OCI-LY1 (cell line): ENCODE data around the gene PLEKHG4.

Experiments
- H2AFZ ChIP-seq: fragments of 200-600 bp; sonication (generic), shearing (Covaris generic); 2 replicates; pipeline ENCODE4 v1.6.0; 2014; ENCODE audit warnings: antibody characterized with exemption, mild to moderate bottlenecking, low read length
- H3F3A ChIP-seq: fragments of 200-600 bp; sonication (generic), shearing (Covaris generic); 2 replicates; pipeline ENCODE4 v1.6.0; 2014; ENCODE audit warnings: mild to moderate bottlenecking, antibody characterized with exemption, low read length, moderate library complexity; ENCODE audit not compliant: insufficient read depth
- H3K27ac ChIP-seq: fragments of 200-600 bp; sonication (generic); 2 replicates; pipeline ENCODE4 v1.5.1; 2014; ENCODE audit warnings: low read length, mixed run types, mild to moderate bottlenecking, low read depth; ENCODE audit not compliant: poor library complexity, severe bottlenecking
- H3K27me3 ChIP-seq: fragments of 200-600 bp; sonication (generic); 2 replicates; pipeline ENCODE4 v1.6.0; 2014; ENCODE audit warnings: antibody characterized with exemption, mild to moderate bottlenecking, low read length, moderate library complexity; ENCODE audit not compliant: insufficient read depth
- H3K36me3 ChIP-seq: fragments of 200-600 bp; sonication (generic); 2 replicates; pipeline ENCODE4 v1.6.1; 2014; ENCODE audit warnings: mild to moderate bottlenecking, antibody characterized with exemption, low read length, moderate library complexity, mixed read lengths; ENCODE audit not compliant: insufficient read depth
- H3K4me1 ChIP-seq: fragments of 200-600 bp; sonication (generic); 2 replicates; pipeline ENCODE4 v1.5.1; 2014; ENCODE audit warnings: mild to moderate bottlenecking, low read length, moderate library complexity; ENCODE audit not compliant: insufficient read depth, severe bottlenecking
- H3K4me2 ChIP-seq: fragments of 200-600 bp; sonication (generic), shearing (Covaris generic); 2 replicates; pipeline ENCODE4 v1.6.1; 2014; ENCODE audit warnings: low read length
- H3K4me3 ChIP-seq: fragments of 200-600 bp; sonication (generic); 2 replicates; pipeline ENCODE4 v1.5.1; 2014; ENCODE audit warnings: low read length, low read depth, mild to moderate bottlenecking, mixed read lengths; ENCODE audit not compliant: poor library complexity, severe bottlenecking
- H3K79me2 ChIP-seq: fragments of 200-600 bp; shearing (Covaris generic); 2 replicates; pipeline ENCODE4 v1.6.1; 2016; ENCODE audit warnings: mixed run types, low read length, mixed read lengths; ENCODE audit not compliant: insufficient read depth
- H3K9ac ChIP-seq: fragments of 200-600 bp; sonication (generic), shearing (Covaris generic); 2 replicates; pipeline ENCODE4 v1.6.1; 2014; ENCODE audit warnings: mild to moderate bottlenecking, low read length, mixed read lengths
- H3K9me2 ChIP-seq: fragments of 200-600 bp; sonication (generic), shearing (Covaris generic); 2 replicates; pipeline ENCODE4 v1.6.1; 2014; ENCODE audit warnings: low read depth, mild to moderate bottlenecking, low read length, mixed read lengths
- H3K9me3 ChIP-seq: fragments of 200-600 bp; shearing (Covaris generic); 2 replicates; pipeline ENCODE4 v1.6.1; 2014; ENCODE audit warnings: low read length, mixed read lengths
- H4K20me1 ChIP-seq: fragments of 200-600 bp; sonication (generic), shearing (Covaris generic); 2 replicates; pipeline ENCODE4 v1.6.0; 2016; ENCODE audit warnings: mild to moderate bottlenecking, low read length; ENCODE audit not compliant: insufficient read depth
- EZH2 ChIP-seq: fragments of 200-600 bp; sonication (generic), shearing (Covaris generic); IDR thresholded peaks from 2 replicates; pipeline ENCODE4 v1.8.0; 2017; ENCODE audit warnings: borderline replicate concordance, mixed run types, mild to moderate bottlenecking, antibody characterized with exemption, low read length, moderate library complexity, mixed read lengths
- TF ChIP-seq, protein P1 (sequence below): fragments of 200-600 bp; sonication (generic), shearing (Covaris generic); IDR thresholded peaks from 2 replicates; pipeline ENCODE4 v1.5.1; 2017; ENCODE audit warnings: mild to moderate bottlenecking, antibody characterized with exemption, low read length, moderate library complexity, mixed read lengths

PLEKHG4 gene

DNA sequence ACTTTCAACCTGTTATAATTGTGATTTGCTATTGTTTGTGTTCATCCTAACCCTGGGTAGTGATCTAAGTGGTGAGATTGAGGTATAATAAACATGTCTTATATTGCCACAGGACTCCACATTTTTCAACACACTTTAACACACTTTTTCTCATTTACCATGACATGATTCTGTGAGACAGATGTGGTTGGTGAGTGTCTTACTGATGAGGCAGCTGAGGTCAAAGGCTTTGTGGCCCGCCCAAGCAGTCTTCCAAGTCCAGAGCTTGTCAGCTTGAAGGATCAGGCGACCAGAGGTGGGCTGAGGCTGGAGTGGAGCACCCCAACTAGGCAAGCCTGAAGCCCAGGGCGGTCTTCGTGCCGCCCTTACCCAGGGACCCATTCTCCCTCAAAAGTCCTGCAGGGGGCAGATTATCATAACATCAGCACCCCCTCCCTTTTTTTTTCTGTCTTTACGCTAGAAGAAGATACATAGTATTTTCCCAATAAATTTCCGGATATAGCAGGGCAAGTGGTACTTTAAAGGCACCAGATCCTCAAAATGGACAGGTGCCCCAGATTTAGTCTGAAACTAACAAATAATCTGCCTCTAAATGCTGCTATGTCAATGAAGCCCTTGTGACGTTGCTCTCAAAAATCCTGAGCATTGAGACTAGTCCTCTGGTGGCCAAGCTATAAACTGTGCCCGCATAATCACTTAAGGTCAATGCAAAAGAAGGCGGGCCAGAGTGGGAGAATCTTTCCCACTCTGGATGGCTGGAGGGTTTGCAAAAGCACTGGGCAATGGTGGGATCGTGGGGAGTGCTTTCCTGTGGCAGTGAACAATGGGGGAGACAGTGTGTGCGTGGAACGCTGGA is 26.1 kb downstream of the PLEKHG4 start:
- H3K4me2 ChIP-seq: no peak overlapping the region
- H3K9me2 ChIP-seq: no peaks in the 10 kb centered on the region
- no peaks in the 10 kb centered on the region for H4K20me1 ChIP-seq
- peaks cover 14% of the 10 kb centered on the region; the same call in 1 of the 2 replicates for H3K27me3 ChIP-seq
- H3K27ac ChIP-seq: no peak overlapping the region
- no peak overlapping the region for H3K9ac ChIP-seq
- H3K9me3 ChIP-seq: no peaks in the 10 kb centered on the region
- no peak for TF ChIP-seq EZH2
- TF ChIP-seq, protein P1, sequence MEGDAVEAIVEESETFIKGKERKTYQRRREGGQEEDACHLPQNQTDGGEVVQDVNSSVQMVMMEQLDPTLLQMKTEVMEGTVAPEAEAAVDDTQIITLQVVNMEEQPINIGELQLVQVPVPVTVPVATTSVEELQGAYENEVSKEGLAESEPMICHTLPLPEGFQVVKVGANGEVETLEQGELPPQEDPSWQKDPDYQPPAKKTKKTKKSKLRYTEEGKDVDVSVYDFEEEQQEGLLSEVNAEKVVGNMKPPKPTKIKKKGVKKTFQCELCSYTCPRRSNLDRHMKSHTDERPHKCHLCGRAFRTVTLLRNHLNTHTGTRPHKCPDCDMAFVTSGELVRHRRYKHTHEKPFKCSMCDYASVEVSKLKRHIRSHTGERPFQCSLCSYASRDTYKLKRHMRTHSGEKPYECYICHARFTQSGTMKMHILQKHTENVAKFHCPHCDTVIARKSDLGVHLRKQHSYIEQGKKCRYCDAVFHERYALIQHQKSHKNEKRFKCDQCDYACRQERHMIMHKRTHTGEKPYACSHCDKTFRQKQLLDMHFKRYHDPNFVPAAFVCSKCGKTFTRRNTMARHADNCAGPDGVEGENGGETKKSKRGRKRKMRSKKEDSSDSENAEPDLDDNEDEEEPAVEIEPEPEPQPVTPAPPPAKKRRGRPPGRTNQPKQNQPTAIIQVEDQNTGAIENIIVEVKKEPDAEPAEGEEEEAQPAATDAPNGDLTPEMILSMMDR: no peak
- no peak overlapping the region for H3K4me3 ChIP-seq
- H3K79me2 ChIP-seq: no peaks in the 10 kb centered on the region
- no peak overlapping the region for H2AFZ ChIP-seq
- no peaks in the 10 kb centered on the region for H3K4me1 ChIP-seq
- H3F3A ChIP-seq: no peaks in the 10 kb centered on the region
- no peaks in the 10 kb centered on the region; the same call in 1 of the 2 replicates for H3K36me3 ChIP-seq

DNA sequence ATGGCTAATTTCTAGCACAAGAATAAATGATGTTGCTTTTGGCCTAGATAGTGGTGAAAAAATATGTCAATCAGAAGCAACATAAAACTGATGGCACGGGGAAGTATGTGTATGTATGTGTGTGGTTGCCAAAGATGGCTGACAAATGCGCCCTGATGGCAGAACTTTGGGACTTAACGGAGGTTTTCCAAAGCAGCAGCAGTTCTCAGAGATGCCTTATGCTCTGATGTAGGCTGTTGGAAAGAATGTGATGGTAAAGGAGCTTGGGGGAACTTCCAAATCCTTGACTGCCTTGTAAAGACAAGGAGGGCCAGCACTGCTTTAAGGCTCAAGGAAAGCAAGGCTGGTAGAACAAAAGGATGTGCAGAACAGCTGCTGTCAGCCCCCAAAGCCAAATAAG is 31.2 kb downstream of the PLEKHG4 start:
- H3K27ac ChIP-seq: no peak overlapping the region
- H3K79me2 ChIP-seq: no peaks in the 10 kb centered on the region
- H3K9me2 ChIP-seq: no peaks in the 10 kb centered on the region
- H3K4me3 ChIP-seq: no peak overlapping the region
- no peaks in the 10 kb centered on the region for H3K4me1 ChIP-seq
- H3F3A ChIP-seq: no peaks in the 10 kb centered on the region
- TF ChIP-seq, protein P1: no peak
- TF ChIP-seq EZH2: no peak
- H3K4me2 ChIP-seq: no peak overlapping the region
- no peaks in the 10 kb centered on the region for H4K20me1 ChIP-seq
- no peaks in the 10 kb centered on the region for H3K36me3 ChIP-seq
- H2AFZ ChIP-seq: no peak overlapping the region
- no peaks in the 10 kb centered on the region for H3K9me3 ChIP-seq
- peaks cover 3% of the 10 kb centered on the region; the same call in 1 of the 2 replicates for H3K27me3 ChIP-seq
- no peak overlapping the region for H3K9ac ChIP-seq

DNA sequence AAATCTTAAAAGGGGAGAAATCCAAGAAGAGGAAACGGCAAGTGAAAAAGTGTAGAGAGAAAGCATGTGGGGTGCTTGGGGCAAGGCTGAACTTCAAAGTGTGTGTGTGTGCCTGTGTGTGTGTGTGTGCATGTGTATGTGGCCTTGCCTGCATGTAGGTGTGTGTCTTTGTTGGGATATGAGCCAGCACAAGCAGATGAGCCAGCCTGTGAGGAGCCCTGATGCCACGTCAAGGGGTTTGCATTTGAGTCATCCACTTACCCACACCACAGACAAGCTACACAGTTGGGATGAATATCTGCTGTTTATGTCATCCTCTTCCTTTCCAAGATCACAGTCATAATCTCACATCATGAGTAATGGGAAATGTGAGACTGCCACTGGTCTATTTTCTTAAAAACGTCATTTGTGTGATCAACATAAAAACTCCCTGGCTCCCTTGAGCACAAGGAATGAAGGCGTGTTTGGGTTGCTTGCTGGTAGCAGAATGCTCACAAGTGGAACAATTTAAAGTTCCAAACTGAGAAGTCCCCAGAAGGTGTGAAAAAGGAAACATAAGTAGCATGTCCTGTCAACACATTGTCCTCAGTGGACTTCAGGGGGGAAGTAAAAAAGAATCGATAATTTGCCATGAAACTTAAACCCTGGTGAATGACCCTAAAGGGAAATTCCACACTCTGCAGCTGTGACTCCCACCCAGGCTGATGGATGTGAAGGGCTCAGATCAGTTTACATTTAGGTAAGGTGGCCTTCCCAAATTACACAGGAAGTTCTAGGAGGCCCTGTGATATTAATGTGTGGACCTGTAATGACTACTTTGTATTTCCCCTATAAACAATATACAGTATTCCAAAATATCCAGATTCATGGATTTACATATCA is 32.5 kb downstream of the PLEKHG4 start:
- H3K4me1 ChIP-seq: no peaks in the 10 kb centered on the region
- H4K20me1 ChIP-seq: no peaks in the 10 kb centered on the region
- no peak overlapping the region for H3K4me2 ChIP-seq
- H3K4me3 ChIP-seq: no peak overlapping the region
- no peaks in the 10 kb centered on the region for H3F3A ChIP-seq
- H2AFZ ChIP-seq: no peak overlapping the region
- no peaks in the 10 kb centered on the region for H3K36me3 ChIP-seq
- no peak overlapping the region for H3K27ac ChIP-seq
- H3K9me2 ChIP-seq: no peaks in the 10 kb centered on the region
- no peaks in the 10 kb centered on the region for H3K27me3 ChIP-seq
- no peak overlapping the region for H3K9ac ChIP-seq
- no peaks in the 10 kb centered on the region for H3K9me3 ChIP-seq
- no peak for TF ChIP-seq EZH2
- TF ChIP-seq, protein P1: no peak
- H3K79me2 ChIP-seq: no peaks in the 10 kb centered on the region
